HepG2 (cell line): ENCODE results near the gene CEP19. TPM values are rescaled to one million over a fixed set of nuclear protein-coding genes. Genes with fewer than 3 reads are reported as not detected.

Experiments used
- EEA1 ChIP-seq: sonication (generic); formaldehyde crosslinking; IDR thresholded peaks from 2 replicates; pipeline ENCODE4 v1.5.1; 2020; ENCODE audit warnings: mild to moderate bottlenecking, missing genetic modification reagents, borderline replicate concordance
- HOXA3 ChIP-seq: sonication (generic); formaldehyde crosslinking; IDR thresholded peaks from 2 replicates; pipeline ENCODE4 v1.5.0; 2020; ENCODE audit warnings: missing genetic modification reagents
- KMT2A ChIP-seq: sonication (generic); formaldehyde crosslinking; IDR thresholded peaks from 2 replicates; pipeline ENCODE4 v1.4.0; 2020; ENCODE audit warnings: missing genetic modification reagents
- MTA3 ChIP-seq: sonication (generic); formaldehyde crosslinking; IDR thresholded peaks from 2 replicates; pipeline ENCODE4 v1.4.0; 2020; ENCODE audit warnings: missing genetic modification reagents
- MYC ChIP-seq: sonication (generic); formaldehyde crosslinking; IDR thresholded peaks from 2 replicates; pipeline ENCODE4 v1.9.0; 2021; ENCODE audit warnings: missing genetic modification reagents, borderline replicate concordance
- SP4 ChIP-seq: sonication (generic); formaldehyde crosslinking; IDR thresholded peaks from 2 replicates; pipeline ENCODE4 v1.8.1; 2023; ENCODE audit warnings: mild to moderate bottlenecking, missing genetic modification reagents
- TBP ChIP-seq: sonication (generic); formaldehyde crosslinking; IDR thresholded peaks from 2 replicates; pipeline ENCODE4 v1.5.0; 2020; ENCODE audit warnings: missing genetic modification reagents
- TBX3 ChIP-seq: fragments of 450-650 bp; IDR thresholded peaks from 2 replicates; pipeline ENCODE4 v1.6.1; 2017; ENCODE audit warnings: antibody characterized with exemption, mild to moderate bottlenecking, inconsistent platforms, borderline replicate concordance
- TGIF2 ChIP-seq: IDR thresholded peaks from 2 replicates; pipeline ENCODE4 v1.6.1; 2016; ENCODE audit warnings: control low read depth, missing compliant biosample characterization
- WIZ ChIP-seq: sonication (generic); formaldehyde crosslinking; IDR thresholded peaks from 2 replicates; pipeline ENCODE4 v1.5.1; 2020; ENCODE audit warnings: mild to moderate bottlenecking, missing genetic modification reagents
- ZNF230 ChIP-seq: sonication (generic); formaldehyde crosslinking; IDR thresholded peaks from 2 replicates; pipeline ENCODE4 v1.4.0; 2020; ENCODE audit warnings: mild to moderate bottlenecking, missing genetic modification reagents
- ZNF354B ChIP-seq: sonication (generic); formaldehyde crosslinking; IDR thresholded peaks from 2 replicates; pipeline ENCODE4 v1.8.0; 2022; ENCODE audit warnings: mild to moderate bottlenecking, missing genetic modification reagents
- ZNF589 ChIP-seq: sonication (generic); formaldehyde crosslinking; conservative IDR thresholded peaks from 2 replicates; pipeline ENCODE4 v1.8.0; 2022; ENCODE audit warnings: mild to moderate bottlenecking, moderate library complexity, missing genetic modification reagents
- ZNF720 ChIP-seq: sonication (generic); formaldehyde crosslinking; IDR thresholded peaks from 2 replicates; pipeline ENCODE4 v1.4.0; 2020; ENCODE audit warnings: missing genetic modification reagents
- ZNF724P ChIP-seq: sonication (generic); formaldehyde crosslinking; IDR thresholded peaks from 2 replicates; pipeline ENCODE4 v1.8.0; 2022; ENCODE audit warnings: missing genetic modification reagents, borderline replicate concordance
- ZNF768 ChIP-seq: sonication (generic); formaldehyde crosslinking; IDR thresholded peaks from 2 replicates; pipeline ENCODE4 v1.4.0; 2020; ENCODE audit warnings: missing genetic modification reagents
- polyA plus RNA-seq, 8 experiments: library from polyadenylated mRNA; depleted of rRNA in 3 of 8; stranded (reverse) in 7 of 8; unstranded in 1 of 8; fragments of >200 nt; fragmentation: Illumina TruSeq in 4 of 8; extraction: Trizol in 4 of 8; gene quantifications; 2 replicates each; pipeline versions ENCODE4 v1.2.1 to v1.2.3, GENCODE V29; 2011 to 2016; ENCODE audit warnings: low read depth in 4 of 8, missing spikeins in 1 of 8, mixed read lengths in 1 of 8; ENCODE audit not compliant: insufficient read depth in 1 of 8
- total RNA-seq, 5 experiments: library from RNA; depleted of rRNA; stranded (reverse); fragments of >200 nt; fragmentation: Illumina TruSeq; extraction: Trizol; gene quantifications; 2 replicates each; pipeline ENCODE4 v1.2.3, GENCODE V29; 2016; ENCODE audit warnings: low read depth in 1 of 5
- TF ChIP-seq, protein P1 (sequence below): sonication (generic); formaldehyde crosslinking; IDR thresholded peaks from 2 replicates; pipeline ENCODE4 v1.5.0; 2020; ENCODE audit warnings: mild to moderate bottlenecking, missing genetic modification reagents, borderline replicate concordance
- TF ChIP-seq, protein P2 (sequence below): sonication (generic); formaldehyde crosslinking; IDR thresholded peaks from 2 replicates; pipeline ENCODE4 v1.5.0; 2020; ENCODE audit warnings: mild to moderate bottlenecking, missing genetic modification reagents
- TF ChIP-seq, protein P3 (sequence below): sonication (generic); formaldehyde crosslinking; IDR thresholded peaks from 2 replicates; pipeline ENCODE4 v1.4.0; 2020; ENCODE audit warnings: mild to moderate bottlenecking, missing genetic modification reagents

The CEP19 gene
- total and polyA plus RNA-seq, 2 of the 13 experiments (the other 11 are each of a cell fraction or from before 2014, with no cell fraction given): 0.48 to 1.2 TPM

DNA sequence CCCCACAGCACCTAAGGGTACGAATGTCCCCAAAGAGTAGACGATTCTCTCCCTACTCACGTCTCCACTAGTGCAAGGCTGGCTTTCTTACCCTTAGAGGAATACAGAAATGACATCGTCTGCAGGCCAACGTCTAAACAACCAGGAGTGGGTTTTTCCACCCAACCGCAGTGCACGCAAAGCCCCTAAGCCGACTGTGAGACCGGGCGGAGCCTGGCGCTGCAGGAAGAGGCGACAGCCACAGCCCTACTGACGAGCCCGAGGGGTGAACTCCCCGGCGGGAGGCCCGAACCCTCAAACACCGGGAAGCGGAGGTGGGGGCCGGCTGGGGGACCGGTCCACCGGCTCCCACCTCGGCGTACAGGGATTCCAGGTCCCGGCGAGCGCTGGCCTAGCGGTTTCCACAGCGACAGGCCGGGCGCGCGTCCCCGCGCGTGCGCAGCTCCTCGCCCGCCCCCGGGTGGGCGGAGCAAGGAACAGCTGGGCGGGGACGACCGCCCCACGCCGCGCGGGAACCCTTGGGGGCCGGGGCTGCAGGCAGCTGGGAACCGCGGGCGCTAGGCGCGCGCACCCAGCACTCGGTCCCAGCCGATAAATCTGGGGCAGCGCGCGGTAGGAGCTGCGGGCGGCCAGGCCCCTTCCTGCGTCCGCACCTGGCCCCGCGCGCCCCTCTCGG, at the start of gene CEP19, which contains the start of gene PIGX (continued):
- TF ChIP-seq, protein P1, sequence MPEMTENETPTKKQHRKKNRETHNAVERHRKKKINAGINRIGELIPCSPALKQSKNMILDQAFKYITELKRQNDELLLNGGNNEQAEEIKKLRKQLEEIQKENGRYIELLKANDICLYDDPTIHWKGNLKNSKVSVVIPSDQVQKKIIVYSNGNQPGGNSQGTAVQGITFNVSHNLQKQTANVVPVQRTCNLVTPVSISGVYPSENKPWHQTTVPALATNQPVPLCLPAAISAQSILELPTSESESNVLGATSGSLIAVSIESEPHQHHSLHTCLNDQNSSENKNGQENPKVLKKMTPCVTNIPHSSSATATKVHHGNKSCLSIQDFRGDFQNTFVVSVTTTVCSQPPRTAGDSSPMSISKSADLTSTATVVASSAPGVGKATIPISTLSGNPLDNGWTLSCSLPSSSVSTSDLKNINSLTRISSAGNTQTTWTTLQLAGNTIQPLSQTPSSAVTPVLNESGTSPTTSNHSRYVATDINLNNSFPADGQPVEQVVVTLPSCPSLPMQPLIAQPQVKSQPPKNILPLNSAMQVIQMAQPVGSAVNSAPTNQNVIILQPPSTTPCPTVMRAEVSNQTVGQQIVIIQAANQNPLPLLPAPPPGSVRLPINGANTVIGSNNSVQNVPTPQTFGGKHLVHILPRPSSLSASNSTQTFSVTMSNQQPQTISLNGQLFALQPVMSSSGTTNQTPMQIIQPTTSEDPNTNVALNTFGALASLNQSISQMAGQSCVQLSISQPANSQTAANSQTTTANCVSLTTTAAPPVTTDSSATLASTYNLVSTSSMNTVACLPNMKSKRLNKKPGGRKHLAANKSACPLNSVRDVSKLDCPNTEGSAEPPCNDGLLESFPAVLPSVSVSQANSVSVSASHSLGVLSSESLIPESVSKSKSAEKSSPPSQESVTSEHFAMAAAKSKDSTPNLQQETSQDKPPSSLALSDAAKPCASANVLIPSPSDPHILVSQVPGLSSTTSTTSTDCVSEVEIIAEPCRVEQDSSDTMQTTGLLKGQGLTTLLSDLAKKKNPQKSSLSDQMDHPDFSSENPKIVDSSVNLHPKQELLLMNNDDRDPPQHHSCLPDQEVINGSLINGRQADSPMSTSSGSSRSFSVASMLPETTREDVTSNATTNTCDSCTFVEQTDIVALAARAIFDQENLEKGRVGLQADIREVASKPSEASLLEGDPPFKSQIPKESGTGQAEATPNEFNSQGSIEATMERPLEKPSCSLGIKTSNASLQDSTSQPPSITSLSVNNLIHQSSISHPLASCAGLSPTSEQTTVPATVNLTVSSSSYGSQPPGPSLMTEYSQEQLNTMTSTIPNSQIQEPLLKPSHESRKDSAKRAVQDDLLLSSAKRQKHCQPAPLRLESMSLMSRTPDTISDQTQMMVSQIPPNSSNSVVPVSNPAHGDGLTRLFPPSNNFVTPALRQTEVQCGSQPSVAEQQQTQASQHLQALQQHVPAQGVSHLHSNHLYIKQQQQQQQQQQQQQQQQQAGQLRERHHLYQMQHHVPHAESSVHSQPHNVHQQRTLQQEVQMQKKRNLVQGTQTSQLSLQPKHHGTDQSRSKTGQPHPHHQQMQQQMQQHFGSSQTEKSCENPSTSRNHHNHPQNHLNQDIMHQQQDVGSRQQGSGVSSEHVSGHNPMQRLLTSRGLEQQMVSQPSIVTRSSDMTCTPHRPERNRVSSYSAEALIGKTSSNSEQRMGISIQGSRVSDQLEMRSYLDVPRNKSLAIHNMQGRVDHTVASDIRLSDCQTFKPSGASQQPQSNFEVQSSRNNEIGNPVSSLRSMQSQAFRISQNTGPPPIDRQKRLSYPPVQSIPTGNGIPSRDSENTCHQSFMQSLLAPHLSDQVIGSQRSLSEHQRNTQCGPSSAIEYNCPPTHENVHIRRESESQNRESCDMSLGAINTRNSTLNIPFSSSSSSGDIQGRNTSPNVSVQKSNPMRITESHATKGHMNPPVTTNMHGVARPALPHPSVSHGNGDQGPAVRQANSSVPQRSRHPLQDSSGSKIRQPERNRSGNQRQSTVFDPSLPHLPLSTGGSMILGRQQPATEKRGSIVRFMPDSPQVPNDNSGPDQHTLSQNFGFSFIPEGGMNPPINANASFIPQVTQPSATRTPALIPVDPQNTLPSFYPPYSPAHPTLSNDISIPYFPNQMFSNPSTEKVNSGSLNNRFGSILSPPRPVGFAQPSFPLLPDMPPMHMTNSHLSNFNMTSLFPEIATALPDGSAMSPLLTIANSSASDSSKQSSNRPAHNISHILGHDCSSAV (CRISPR knock-in tag): no peak
- TF ChIP-seq MTA3 (CRISPR knock-in tag): no peak
- TF ChIP-seq ZNF724P (CRISPR knock-in tag): no peak
- TF ChIP-seq TBP (CRISPR knock-in tag): no peak
- no peak for TF ChIP-seq ZNF354B (CRISPR knock-in tag)
- no peak for TF ChIP-seq WIZ
- TF ChIP-seq ZNF720: no peak
- TF ChIP-seq, protein P2, sequence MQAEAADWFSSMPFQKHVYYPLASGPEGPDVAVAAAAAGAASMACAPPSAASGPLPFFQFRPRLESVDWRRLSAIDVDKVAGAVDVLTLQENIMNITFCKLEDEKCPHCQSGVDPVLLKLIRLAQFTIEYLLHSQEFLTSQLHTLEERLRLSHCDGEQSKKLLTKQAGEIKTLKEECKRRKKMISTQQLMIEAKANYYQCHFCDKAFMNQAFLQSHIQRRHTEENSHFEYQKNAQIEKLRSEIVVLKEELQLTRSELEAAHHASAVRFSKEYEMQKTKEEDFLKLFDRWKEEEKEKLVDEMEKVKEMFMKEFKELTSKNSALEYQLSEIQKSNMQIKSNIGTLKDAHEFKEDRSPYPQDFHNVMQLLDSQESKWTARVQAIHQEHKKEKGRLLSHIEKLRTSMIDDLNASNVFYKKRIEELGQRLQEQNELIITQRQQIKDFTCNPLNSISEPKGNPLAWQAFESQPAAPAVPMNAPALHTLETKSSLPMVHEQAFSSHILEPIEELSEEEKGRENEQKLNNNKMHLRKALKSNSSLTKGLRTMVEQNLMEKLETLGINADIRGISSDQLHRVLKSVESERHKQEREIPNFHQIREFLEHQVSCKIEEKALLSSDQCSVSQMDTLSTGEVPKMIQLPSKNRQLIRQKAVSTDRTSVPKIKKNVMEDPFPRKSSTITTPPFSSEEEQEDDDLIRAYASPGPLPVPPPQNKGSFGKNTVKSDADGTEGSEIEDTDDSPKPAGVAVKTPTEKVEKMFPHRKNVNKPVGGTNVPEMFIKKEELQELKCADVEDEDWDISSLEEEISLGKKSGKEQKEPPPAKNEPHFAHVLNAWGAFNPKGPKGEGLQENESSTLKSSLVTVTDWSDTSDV (CRISPR knock-in tag): no peak
- TF ChIP-seq SP4 (CRISPR knock-in tag): peak; percentile 52; the same call in 1 of the 2 replicates
- no peak for TF ChIP-seq ZNF768 (CRISPR knock-in tag)
- peak; percentile 36; the same call in 1 of the 2 replicates for TF ChIP-seq HOXA3 (CRISPR knock-in tag)
- TF ChIP-seq TGIF2 (CRISPR knock-in tag): peak; percentile 19; the same call in 1 of the 2 replicates
- TF ChIP-seq MYC (CRISPR knock-in tag): peak; percentile 65; the same call in 1 of the 2 replicates
- no peak for TF ChIP-seq ZNF589 (CRISPR knock-in tag)
- TF ChIP-seq, protein P3, sequence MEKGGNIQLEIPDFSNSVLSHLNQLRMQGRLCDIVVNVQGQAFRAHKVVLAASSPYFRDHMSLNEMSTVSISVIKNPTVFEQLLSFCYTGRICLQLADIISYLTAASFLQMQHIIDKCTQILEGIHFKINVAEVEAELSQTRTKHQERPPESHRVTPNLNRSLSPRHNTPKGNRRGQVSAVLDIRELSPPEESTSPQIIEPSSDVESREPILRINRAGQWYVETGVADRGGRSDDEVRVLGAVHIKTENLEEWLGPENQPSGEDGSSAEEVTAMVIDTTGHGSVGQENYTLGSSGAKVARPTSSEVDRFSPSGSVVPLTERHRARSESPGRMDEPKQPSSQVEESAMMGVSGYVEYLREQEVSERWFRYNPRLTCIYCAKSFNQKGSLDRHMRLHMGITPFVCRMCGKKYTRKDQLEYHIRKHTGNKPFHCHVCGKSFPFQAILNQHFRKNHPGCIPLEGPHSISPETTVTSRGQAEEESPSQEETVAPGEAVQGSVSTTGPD (CRISPR knock-in tag): no peak
- no peak for TF ChIP-seq EEA1 (CRISPR knock-in tag)
- TF ChIP-seq TBX3: no peak
- no peak for TF ChIP-seq KMT2A (CRISPR knock-in tag)
- TF ChIP-seq ZNF230: no peak
